NCI-H1694 (cell line): Measurements from ENCODE around the gene F2.
A peak's percentile ranks its signal among the peaks of the same experiment; 100 is the strongest.
"Not testable (repeated sequence)": the region's sequence is repeated elsewhere in the genome, so short reads cannot be mapped to it uniquely, and the experiment has no call there.

ENCODE experiments used
- DNase-seq: peaks from one replicate; lab custom pipeline; 2025; lab: John Stamatoyannopoulos, UW

Gene F2

DNA sequence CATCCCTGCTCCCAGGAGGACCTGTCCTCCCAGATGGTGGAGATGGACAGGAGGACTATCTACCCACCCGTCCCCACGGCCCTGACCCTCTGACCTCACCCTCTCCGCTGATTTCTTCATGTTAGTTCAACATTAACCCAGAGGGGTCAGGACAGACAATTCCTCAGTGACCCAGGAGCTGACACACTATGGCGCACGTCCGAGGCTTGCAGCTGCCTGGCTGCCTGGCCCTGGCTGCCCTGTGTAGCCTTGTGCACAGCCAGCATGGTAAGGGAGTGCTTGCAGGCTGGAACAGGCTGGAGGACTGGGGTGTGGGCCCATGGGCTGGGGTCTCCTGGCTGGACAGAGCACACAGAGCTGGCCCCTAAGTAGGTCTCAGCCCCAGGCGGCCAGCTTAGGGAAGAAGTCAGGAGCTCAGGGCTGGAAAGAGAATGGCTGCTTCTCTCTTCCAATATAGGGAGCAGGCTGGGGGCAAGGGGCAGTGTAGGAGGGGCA is at the start of gene F2:
Gene F2, plus strand, starts transcription at position 166 of the 495 bp plus-strand sequence. Its CDS starts 23 bp downstream, at position 189.
- DNase-seq, result no peak

- DNase-seq, result no peak
These were observed 49.3 kb upstream of the F2 start for GRCh38 chr11:46669711-46670139.

GRCh38 chr11:46670521-46670920 is 48.5 kb upstream of the F2 start:
- DNase-seq, result not testable (repeated sequence)

DNA sequence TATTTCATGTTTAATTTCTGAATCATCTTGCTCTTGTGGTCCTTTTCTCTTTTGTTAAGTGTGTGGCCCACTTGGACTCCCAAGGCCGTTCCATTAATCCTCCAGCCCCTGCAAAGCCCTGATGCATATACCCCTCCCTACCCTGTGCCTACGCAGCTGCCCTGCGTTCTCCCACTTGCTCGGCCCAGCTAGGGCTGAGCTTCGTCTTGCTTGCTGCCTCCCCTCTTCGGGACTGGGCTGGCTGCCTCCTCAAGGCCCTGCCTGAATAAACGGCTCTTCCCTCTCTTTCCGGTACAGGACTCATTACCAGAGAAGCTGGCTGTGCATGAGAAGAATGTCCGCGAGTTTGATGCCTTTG is 47.1 kb upstream of the F2 start:
- no peak for DNase-seq

GRCh38 chr11:46672381-46672839 is 46.6 kb upstream of the F2 start:
- peak; percentile 67 for DNase-seq

GRCh38 chr11:46673713-46674462 is 45.1 kb upstream of the F2 start:
- DNase-seq, result no peak

- no peak for DNase-seq
These were observed 44.3 kb upstream of the F2 start for GRCh38 chr11:46674463-46675287.

GRCh38 chr11:46675288-46675851 is 43.6 kb upstream of the F2 start:
- no peak for DNase-seq

GRCh38 chr11:46675949-46676348 is 43.1 kb upstream of the F2 start:
- no peak for DNase-seq

DNA sequence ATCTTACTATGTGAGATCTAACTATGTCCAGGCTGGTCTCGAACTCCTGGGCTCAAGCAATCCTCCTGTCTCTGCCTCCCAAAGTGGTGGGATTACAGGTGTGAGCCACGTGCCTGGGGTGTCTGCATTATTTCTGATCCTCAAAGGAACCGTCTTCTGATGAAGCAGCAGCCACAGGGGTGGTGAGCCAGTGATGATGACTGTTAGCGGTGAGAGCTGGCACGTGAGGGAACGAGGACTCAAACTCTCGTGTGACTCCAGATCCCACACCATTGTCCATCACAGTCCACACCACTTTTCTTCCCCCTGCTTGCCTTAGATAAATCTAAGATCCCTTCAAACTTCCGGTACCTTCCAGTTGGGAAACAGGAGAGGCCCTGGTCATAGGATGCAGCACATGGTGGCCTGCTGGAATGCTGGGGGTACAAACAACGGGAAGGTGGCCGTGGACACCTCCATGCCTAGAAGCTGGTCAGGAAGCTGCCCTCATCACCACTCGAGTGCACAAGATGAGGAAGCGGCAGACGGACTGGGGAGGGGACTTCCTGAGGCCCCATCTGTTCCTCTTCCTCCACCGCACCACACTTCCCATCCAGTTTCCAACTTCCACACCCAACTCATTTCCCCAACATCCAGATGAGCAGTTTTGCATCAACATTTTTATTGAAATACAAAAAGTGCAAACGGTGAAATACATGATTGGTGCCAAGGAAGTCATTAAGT is 42.4 kb upstream of the F2 start:
- no peak for DNase-seq

GRCh38 chr11:46677169-46677568 is 41.8 kb upstream of the F2 start:
- no peak for DNase-seq

GRCh38 chr11:46677991-46678740 is 40.8 kb upstream of the F2 start:
- DNase-seq, result no peak

GRCh38 chr11:46678741-46679130 is 40.3 kb upstream of the F2 start:
- DNase-seq, result no peak

DNA sequence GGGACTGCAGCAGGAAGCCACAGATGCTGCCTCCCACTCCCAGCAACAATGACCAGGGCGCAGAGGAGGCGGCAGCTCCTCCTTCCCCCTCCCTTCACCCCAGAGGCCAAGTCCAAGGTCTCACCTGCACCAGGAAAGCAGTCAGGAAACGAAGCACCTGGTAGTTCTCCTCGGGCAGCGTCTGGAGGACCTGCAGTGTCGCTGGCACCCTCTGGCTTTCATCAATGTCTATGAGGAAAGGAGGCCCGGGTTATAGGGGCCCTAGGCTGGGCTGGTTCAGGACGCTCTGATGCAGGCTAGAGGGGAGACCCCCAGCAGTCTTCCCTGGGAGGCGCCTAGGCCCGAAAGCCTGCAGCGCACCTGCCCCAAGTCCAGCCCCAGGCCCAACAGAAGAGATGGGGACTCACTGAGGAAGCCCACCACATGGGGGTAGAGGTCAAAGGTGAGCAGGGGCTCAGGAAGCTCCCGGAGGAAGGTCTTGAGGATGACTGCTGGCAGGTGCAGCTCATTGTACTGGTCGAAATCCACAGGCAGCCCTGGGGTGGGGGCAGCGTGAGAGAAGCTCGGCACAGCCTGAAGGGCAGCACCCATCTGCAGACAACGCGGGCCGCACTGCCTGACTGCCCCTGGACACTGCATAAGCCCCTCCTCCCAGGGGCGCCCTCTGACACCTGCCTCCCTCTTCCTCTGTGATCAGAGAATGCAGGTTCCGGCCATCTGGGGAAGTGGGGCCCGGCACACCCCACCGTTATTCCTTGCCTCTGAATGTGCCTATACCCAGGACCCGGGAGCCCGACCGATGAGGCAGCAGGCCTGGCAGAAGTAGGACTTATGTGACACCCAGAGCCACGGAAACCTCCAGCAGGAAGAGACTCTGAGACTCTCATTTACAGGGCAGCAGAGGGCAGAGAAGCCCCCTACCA is 39.5 kb upstream of the F2 start:
- DNase-seq, result no peak

- DNase-seq, result no peak
These were observed 38.8 kb upstream of the F2 start for GRCh38 chr11:46680164-46680760.

DNA sequence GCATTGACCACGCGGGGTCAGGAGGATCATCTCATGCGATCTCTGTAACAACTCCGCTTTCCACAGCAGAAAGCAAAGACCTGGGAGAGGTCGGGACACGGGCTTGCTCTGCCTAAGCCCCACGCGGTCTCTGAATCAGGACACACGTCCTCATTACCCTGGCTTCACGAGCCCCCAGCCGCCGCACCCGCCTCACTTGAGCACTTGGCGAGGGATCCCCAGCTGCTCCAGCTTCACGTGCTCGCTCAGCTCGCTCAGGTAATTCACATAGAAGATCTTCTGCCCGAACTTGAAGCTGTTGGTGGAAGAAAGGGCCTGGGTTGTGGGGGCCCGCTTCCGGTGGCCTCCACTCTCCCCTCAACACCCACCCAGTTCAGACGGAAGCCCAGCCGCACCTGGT is 38.2 kb upstream of the F2 start:
- no peak for DNase-seq

- DNase-seq, result no peak
These were observed 37.2 kb upstream of the F2 start for GRCh38 chr11:46681814-46682213.

DNA sequence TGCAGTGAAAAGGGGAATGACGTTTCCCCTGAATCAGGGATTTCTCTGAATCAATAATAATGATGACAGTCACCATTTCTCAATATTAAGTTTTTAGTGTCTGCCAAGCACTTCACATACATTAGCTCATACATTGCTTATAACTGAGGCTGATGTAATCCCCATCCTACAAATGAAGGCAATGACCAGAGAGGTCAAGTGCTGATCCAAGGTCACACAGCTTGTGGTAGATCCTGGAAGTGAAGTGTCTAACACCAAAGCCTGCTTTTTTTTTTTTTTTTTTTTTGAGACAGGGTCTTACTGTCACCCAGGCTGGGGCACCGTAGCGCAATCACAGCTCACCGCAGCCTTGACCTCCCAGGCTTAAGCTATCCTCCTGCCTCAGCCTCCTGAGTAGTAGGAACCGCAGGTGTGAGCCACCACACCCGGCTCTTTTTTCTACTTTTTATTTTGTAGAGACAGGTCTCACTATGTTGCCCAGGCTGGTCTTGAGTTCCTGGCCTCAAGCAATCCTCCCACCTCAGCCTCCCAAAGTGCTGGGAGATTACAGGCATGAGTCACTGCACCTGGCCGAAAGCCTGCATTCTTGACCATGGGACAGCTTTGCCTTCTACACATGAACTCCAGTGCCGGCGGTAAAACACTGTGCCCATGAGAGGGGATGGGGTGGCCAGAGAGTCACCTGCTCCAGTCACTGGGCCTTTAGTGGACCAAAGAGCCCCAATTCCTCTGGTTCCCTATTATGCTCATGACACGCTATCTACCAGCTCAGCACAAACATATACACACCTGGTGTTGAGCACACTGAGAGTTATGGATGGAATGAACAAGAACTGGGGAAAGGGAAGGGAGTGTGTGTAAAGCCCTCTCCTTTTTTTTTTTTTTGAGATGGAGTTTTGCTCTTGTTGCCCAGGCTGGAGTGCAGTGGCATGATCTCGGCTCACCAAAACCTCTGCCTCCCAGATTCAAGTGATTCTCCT is 36.0 kb upstream of the F2 start:
- DNase-seq, result no peak

DNA sequence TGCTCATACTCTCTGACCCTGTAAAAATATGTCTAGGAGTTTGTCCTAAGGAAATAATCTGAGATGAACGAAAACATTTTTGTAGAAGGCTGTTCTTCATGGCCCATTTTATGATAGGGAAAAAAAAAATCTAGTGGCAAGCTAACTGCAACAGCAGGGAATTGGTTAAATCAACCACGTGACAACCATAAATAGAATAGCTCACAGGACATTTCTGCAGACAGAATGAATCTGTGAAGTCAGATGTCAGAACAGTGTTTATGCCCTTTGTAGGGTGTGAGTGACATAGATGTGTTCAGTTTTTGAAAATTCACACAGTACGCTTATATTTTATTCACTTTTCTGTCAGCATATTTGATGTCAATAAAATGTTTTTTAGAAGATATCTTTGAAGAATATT is 34.6 kb upstream of the F2 start:
- no peak for DNase-seq
